HL-60 (cell line): ENCODE data around the gene TMED3.

ENCODE experiments used
- POLR2AphosphoS5 ChIP-seq: IDR thresholded peaks from 2 replicates; pipeline ENCODE4 v1.6.1; 2012; ENCODE audit warnings: low read depth
- TF ChIP-seq, protein P1 (sequence below): IDR thresholded peaks from one replicate; pipeline ENCODE4 v1.5.1; 2011; ENCODE audit warnings: low read length, control low read depth, inconsistent platforms; ENCODE audit not compliant: insufficient read depth
- TF ChIP-seq, protein P2 (sequence below): IDR thresholded peaks from 2 replicates; pipeline ENCODE4 v1.6.1; 2012; ENCODE audit warnings: low read depth; ENCODE audit not compliant: insufficient replicate concordance

DNA sequence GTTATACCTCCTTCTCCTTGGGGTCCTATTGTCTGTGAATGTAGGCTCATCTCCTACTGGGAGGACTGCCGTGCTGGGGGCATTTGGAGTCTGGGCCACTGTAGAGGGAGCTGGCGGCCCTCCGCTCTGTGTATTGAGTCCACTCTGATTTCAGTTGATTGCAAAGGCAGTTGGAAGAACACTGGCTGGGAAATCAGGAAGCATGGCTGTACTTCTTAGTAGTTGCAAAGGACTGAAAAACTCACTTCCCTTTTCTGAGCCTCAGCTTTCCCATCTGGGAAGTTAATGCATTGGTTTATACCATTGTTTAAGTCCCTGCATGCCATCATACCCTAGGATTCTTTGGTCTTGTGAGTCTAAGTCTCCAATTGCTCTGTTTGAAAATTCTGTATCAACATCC is 46.7 kb downstream of the TMED3 start:
- TF ChIP-seq POLR2AphosphoS5: no peak
- TF ChIP-seq, protein P1, sequence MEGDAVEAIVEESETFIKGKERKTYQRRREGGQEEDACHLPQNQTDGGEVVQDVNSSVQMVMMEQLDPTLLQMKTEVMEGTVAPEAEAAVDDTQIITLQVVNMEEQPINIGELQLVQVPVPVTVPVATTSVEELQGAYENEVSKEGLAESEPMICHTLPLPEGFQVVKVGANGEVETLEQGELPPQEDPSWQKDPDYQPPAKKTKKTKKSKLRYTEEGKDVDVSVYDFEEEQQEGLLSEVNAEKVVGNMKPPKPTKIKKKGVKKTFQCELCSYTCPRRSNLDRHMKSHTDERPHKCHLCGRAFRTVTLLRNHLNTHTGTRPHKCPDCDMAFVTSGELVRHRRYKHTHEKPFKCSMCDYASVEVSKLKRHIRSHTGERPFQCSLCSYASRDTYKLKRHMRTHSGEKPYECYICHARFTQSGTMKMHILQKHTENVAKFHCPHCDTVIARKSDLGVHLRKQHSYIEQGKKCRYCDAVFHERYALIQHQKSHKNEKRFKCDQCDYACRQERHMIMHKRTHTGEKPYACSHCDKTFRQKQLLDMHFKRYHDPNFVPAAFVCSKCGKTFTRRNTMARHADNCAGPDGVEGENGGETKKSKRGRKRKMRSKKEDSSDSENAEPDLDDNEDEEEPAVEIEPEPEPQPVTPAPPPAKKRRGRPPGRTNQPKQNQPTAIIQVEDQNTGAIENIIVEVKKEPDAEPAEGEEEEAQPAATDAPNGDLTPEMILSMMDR: no peak
- TF ChIP-seq, protein P2, sequence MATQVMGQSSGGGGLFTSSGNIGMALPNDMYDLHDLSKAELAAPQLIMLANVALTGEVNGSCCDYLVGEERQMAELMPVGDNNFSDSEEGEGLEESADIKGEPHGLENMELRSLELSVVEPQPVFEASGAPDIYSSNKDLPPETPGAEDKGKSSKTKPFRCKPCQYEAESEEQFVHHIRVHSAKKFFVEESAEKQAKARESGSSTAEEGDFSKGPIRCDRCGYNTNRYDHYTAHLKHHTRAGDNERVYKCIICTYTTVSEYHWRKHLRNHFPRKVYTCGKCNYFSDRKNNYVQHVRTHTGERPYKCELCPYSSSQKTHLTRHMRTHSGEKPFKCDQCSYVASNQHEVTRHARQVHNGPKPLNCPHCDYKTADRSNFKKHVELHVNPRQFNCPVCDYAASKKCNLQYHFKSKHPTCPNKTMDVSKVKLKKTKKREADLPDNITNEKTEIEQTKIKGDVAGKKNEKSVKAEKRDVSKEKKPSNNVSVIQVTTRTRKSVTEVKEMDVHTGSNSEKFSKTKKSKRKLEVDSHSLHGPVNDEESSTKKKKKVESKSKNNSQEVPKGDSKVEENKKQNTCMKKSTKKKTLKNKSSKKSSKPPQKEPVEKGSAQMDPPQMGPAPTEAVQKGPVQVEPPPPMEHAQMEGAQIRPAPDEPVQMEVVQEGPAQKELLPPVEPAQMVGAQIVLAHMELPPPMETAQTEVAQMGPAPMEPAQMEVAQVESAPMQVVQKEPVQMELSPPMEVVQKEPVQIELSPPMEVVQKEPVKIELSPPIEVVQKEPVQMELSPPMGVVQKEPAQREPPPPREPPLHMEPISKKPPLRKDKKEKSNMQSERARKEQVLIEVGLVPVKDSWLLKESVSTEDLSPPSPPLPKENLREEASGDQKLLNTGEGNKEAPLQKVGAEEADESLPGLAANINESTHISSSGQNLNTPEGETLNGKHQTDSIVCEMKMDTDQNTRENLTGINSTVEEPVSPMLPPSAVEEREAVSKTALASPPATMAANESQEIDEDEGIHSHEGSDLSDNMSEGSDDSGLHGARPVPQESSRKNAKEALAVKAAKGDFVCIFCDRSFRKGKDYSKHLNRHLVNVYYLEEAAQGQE: no peak
